Measurements from ENCODE around the gene EOGT.

Gene EOGT

DNA sequence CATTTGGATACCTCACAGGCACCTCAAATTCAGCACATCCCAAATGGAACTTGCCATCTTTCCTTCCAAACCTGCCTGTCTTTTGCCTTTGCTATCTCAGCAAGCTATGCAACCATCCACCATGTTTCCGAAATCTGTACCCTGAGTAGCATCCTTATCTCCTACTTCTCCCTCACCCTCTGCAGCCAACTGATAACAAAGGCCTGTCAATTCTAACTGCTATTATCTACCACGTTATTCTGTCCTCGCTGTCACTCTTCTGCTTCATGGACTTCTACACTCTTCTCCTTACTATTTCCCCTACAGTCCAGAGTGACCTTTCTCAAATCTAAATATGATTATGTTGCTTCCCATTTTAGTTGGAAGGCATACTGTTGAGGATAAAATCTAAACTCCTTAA lies 55.6 kb downstream of the EOGT start:
- Histone ChIP-seq H3K9me2 (replicated peaks; ENCODE audit: insufficient read depth, low read length) (no peaks in the 10 kb centered on the region), H3K27me3 (replicated peaks; ENCODE audit: insufficient read depth, low read length) (no peaks in the 10 kb centered on the region), H3K79me2 (ENCODE audit: low read length) (no peaks in the 10 kb centered on the region), H2AFZ (ENCODE audit: low read length) (no peak overlapping the region), H3K4me1 (ENCODE audit: low read length) (no peaks in the 10 kb centered on the region), H3K27ac (ENCODE audit: low read length) (no peak overlapping the region), H3K9me3 (replicated peaks; ENCODE audit: insufficient read depth, low read length) (no peaks in the 10 kb centered on the region), H3K4me3 (ENCODE audit: low read length) (no peak overlapping the region), H3K36me3 (replicated peaks; ENCODE audit: insufficient read depth, low read length) (no peaks in the 10 kb centered on the region), H3F3A (ENCODE audit: insufficient read depth, low read length) (no peaks in the 10 kb centered on the region), H3K9ac (ENCODE audit: low read length) (no peak overlapping the region), H3K4me2 (ENCODE audit: low read depth, low read length) (no peak overlapping the region), H4K20me1 (ENCODE audit: insufficient read depth, low read length) (no peaks in the 10 kb centered on the region)
- DNase-seq, result no peak
- TF ChIP-seq, protein P1, sequence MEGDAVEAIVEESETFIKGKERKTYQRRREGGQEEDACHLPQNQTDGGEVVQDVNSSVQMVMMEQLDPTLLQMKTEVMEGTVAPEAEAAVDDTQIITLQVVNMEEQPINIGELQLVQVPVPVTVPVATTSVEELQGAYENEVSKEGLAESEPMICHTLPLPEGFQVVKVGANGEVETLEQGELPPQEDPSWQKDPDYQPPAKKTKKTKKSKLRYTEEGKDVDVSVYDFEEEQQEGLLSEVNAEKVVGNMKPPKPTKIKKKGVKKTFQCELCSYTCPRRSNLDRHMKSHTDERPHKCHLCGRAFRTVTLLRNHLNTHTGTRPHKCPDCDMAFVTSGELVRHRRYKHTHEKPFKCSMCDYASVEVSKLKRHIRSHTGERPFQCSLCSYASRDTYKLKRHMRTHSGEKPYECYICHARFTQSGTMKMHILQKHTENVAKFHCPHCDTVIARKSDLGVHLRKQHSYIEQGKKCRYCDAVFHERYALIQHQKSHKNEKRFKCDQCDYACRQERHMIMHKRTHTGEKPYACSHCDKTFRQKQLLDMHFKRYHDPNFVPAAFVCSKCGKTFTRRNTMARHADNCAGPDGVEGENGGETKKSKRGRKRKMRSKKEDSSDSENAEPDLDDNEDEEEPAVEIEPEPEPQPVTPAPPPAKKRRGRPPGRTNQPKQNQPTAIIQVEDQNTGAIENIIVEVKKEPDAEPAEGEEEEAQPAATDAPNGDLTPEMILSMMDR (IDR thresholded peaks at IDR 0.05; ENCODE audit: low read length), result no peak
- no peak for TF ChIP-seq EZH2phosphoT487 (IDR thresholded peaks at IDR 0.05; ENCODE audit: low read length)
- TF ChIP-seq EZH2 (optimal IDR thresholded peaks at IDR 0.05; ENCODE audit: low read depth, low read length), result no peak

DNA sequence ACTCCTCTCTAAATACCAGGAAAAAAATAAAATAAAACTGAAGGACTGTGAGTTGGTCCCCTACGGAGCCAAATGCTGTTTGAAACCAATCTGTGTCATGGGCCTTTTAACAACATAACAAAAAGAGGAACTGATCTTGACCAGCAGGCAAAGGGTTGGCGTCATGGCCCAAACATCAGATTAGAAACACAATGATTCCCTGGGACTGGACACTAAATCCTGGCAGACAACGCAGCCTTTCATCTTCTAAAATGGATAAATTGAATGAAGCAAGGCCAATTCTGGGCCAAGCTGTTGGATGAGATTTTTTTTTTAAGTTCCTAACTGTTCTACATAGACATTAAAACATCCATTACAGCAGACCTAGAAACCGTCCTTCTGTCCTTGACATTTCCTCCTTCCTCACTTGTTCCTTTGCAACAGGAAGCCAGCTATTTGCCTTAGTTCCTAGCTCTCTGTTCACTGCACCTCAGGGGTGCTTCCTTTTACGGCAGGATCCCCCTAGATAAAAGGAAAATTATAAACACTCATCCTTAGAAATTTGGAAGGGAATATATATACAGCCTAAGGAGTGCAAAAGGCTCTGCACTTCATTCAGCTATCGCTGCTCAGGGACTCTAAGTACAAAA lies 59.6 kb downstream of the EOGT start:
- no peaks in the 10 kb centered on the region for H3K36me3 ChIP-seq (replicated peaks; ENCODE audit: insufficient read depth, low read length)
- H3K9me2 ChIP-seq (replicated peaks; ENCODE audit: insufficient read depth, low read length), result no peaks in the 10 kb centered on the region
- H3K4me3 ChIP-seq (ENCODE audit: low read length), result no peak overlapping the region
- H3K4me1 ChIP-seq (ENCODE audit: low read length), result no peaks in the 10 kb centered on the region
- TF ChIP-seq, protein P1 (IDR thresholded peaks at IDR 0.05; ENCODE audit: low read length), result no peak
- TF ChIP-seq EZH2phosphoT487 (IDR thresholded peaks at IDR 0.05; ENCODE audit: low read length), result no peak
- no peak for DNase-seq
- no peaks in the 10 kb centered on the region for H3F3A ChIP-seq (ENCODE audit: insufficient read depth, low read length)
- no peak overlapping the region for H2AFZ ChIP-seq (ENCODE audit: low read length)
- H3K79me2 ChIP-seq (ENCODE audit: low read length), result no peaks in the 10 kb centered on the region
- H4K20me1 ChIP-seq (ENCODE audit: insufficient read depth, low read length), result no peaks in the 10 kb centered on the region
- no peaks in the 10 kb centered on the region for H3K9me3 ChIP-seq (replicated peaks; ENCODE audit: insufficient read depth, low read length)
- H3K27ac ChIP-seq (ENCODE audit: low read length), result no peak overlapping the region
- H3K4me2 ChIP-seq (ENCODE audit: low read depth, low read length), result no peak overlapping the region
- no peak overlapping the region for H3K9ac ChIP-seq (ENCODE audit: low read length)
- H3K27me3 ChIP-seq (replicated peaks; ENCODE audit: insufficient read depth, low read length), result no peaks in the 10 kb centered on the region

DNA sequence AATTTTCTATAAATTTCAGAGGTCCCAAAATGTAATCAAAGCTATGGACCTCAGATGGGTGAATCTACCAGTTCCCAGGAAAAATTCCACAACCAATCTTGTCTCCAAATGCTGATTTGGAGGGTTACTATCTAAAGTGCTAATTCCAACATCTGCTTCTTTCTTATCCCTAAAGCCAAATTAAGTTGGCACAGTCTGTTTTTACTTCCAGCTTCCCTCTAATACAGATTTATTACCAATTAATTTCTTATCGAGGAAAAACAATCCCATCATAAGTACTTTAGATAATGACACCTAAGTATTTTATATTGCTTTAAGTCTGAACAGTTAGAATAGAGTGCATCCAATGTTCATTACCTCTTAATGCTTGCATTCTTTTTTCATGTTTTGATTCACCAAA lies 68.3 kb downstream of the EOGT start:
- Histone ChIP-seq H4K20me1 (ENCODE audit: insufficient read depth, low read length) (no peaks in the 10 kb centered on the region), H3K9me3 (replicated peaks; ENCODE audit: insufficient read depth, low read length) (no peaks in the 10 kb centered on the region), H2AFZ (ENCODE audit: low read length) (no peak overlapping the region), H3F3A (ENCODE audit: insufficient read depth, low read length) (no peaks in the 10 kb centered on the region), H3K36me3 (replicated peaks; ENCODE audit: insufficient read depth, low read length) (no peaks in the 10 kb centered on the region), H3K9me2 (replicated peaks; ENCODE audit: insufficient read depth, low read length) (no peaks in the 10 kb centered on the region), H3K9ac (ENCODE audit: low read length) (no peak overlapping the region), H3K27ac (ENCODE audit: low read length) (no peak overlapping the region), H3K27me3 (replicated peaks; ENCODE audit: insufficient read depth, low read length) (no peaks in the 10 kb centered on the region), H3K4me1 (ENCODE audit: low read length) (0 out of 2 replicates have a peak, but pooled peaks cover 3% of the 10 kb centered on the region), H3K4me2 (ENCODE audit: low read depth, low read length) (no peak overlapping the region), H3K79me2 (ENCODE audit: low read length) (no peaks in the 10 kb centered on the region), H3K4me3 (ENCODE audit: low read length) (no peak overlapping the region)
- TF ChIP-seq, protein P1 (IDR thresholded peaks at IDR 0.05; ENCODE audit: low read length), result no peak
- no peak for TF ChIP-seq EZH2 (optimal IDR thresholded peaks at IDR 0.05; ENCODE audit: low read depth, low read length)
- no peak for TF ChIP-seq EZH2phosphoT487 (IDR thresholded peaks at IDR 0.05; ENCODE audit: low read length)
- DNase-seq, result no peak

Measured in MM.1S (cell line).